Suppressor macrophage treated with lipopolysaccharide for 1 hour (primary cell): Measurements from ENCODE around the gene SBNO1.
"Not testable (repeated sequence)": the region's sequence is repeated elsewhere in the genome, so short reads cannot be mapped to it uniquely, and the experiment has no call there.

Source experiments
- DNase-seq, 3 donors: peaks; one replicate each; pipeline ENCODE4 v3.0.0-alpha.2; 2020 to 2022

Gene SBNO1

DNA sequence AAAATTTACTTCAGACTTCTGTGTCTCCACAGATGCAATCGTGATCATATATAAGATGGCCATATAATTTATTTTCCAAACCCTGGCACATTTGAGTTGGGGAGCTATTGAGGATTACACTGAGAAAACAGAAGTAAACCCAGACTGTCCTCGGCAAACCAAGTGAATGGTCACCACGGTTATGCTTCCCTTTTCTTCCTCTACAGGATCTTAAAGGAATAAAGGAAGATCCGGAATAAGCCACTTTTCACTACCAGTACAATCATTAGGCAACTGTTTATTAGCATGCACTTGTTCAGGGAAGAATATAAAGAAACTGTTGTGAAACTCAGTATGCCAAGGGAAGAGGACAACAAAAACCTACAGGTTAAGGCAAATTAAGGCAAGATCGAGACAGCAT is 27.6 kb downstream of the SBNO1 start:
- peak; percentile 41 to 44 (median 43) for DNase-seq

DNA sequence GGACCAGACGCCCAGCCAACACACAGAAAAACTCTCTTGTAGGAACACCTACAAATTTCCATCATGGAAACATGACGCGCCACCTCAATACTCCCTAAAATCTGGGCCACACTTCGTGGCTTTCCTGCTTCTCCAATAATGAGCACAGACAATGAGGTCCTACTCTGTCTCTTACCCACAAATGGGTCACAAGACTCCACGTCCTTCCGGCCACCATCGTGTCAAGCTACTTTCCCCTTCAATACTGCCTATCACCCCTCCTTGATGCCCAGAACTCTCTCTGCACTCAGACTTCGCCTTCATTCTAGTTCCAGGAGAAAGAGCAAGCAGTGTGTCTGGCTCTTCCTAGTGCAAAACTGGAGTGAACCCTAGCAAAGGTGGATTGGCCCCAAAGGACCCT is 28.1 kb downstream of the SBNO1 start:
- no peak for DNase-seq

DNA sequence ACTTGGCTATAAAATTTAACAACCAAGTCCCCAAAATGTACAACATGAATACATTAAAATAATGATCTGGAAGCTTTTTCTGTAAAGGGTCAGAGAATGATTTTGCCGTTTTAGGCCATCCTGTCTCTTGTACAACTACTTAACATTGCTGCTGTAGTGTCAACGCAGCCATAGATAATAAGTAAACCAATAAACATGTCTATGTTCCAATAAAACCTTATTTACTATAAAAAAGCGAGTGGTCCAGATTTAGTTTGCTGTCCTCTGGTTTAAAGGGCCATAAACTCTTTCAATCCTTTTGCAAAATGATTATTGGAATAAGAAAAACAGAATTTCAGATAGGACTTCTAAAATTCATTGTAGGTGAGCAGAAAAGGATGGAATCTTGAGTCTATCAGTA is 29.2 kb downstream of the SBNO1 start:
- DNase-seq = no peak

DNA sequence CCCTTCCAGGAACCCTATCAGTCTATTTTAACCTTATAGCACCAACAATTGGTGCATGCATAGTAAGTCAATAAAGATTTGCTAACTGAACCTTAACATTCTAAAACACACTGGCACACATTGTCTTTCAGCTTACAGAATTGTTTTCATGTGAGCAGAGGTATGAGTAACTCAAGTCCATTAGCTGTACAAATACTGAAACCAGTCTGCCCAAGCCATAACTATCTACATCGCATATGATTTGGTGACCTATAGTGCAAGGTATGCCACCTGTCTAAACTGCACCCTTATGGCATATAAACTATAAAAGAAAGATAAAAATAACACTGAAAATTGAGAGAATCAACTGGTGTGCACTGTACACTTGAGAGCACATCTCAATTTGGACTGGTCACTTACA is 34.8 kb downstream of the SBNO1 start:
- no peak for DNase-seq

DNA sequence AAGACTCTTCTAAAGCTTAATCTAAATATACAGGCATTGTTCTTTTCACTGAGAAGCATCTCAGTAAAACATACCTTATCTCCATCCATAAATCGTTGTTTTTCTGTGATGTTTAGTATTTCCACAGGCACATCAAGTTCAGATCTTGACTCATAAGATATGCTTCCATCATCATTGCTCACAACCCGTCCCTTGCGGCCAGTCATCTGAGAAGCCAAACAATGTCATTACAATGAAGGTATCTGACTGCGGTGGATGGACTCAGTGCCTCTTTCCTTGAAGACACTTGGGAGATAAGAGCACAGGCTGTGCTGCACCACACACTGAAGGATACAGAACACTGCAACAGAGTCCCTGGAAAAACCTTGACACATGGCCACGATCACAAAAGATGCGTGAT is 44.8 kb downstream of the SBNO1 start:
- DNase-seq = no peak

DNA sequence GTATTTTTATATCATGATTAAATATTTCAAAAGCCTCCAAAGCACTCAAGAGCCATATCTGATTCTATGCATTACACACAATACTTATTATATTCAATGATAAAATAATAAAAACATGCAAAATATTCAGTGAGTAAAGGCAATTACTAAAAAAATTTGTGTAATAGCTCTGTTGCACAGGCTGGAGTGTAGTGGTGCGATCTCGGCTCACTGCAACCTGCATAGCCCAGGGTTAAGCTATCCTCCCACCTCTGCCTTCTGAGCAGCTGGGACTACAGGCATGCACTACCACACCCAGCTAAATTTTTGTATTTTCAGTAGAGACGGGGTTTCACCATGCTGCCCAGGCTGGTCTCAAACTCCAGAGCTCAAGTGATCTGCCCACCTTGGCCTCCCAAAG is 45.4 kb downstream of the SBNO1 start:
- DNase-seq = no peak

DNA sequence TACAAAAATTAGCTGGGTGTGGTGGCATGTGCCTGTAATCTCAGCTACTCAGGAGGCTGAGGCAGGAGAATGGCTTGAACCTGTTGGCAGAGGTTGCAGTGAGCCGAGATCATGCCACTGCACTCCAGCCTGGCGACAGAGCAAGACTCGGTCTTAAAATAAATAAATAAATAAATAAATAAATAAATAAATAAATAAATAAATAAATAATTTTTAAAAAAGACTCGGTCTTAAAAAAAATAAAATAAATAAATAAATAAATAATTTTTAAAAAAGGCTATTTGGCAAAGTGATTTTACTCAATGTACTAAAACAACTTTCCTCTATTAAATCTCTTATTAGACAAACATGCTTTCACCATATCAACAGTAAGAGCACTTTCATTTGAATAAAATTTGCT is 51.6 kb downstream of the SBNO1 start:
- not testable (repeated sequence) for DNase-seq

DNA sequence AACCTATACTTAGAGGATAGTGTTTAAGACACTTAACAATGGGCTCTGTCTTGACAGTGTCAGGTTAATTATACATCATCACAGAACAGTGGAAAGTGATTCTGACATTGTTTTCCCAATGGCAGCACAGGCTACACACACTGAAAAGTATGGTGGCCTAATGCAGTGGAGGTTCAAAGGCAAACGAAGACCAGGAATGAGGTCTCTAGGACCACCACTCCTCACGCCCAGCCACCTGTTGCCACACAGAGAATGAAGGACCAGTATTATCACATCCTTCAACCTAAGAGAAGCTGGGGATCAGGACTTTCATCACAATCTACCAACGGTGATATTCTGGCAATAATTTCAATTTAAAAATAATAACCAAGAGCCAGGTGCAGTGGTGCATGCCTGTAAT is 58.4 kb downstream of the SBNO1 start:
- DNase-seq = no peak

DNA sequence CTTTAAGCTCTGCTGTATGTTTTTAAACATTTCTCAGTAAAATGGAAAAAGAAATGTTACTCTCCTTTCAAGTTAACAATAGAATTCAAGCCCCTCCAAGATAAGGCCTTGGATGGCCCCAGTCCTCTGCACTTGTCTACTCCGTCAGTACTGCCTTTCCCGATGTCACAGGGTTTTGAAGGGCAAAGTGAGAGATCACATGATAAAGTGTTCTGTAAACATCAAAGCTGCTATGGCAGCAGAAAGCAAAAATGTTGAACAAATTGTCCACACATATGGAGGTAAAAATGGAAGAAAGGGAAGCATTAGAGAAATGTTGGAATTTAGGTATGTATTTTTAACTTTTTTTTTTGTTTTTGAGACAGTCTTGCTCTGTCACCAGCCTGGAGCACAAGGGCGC is 59.5 kb downstream of the SBNO1 start:
- DNase-seq = no peak

DNA sequence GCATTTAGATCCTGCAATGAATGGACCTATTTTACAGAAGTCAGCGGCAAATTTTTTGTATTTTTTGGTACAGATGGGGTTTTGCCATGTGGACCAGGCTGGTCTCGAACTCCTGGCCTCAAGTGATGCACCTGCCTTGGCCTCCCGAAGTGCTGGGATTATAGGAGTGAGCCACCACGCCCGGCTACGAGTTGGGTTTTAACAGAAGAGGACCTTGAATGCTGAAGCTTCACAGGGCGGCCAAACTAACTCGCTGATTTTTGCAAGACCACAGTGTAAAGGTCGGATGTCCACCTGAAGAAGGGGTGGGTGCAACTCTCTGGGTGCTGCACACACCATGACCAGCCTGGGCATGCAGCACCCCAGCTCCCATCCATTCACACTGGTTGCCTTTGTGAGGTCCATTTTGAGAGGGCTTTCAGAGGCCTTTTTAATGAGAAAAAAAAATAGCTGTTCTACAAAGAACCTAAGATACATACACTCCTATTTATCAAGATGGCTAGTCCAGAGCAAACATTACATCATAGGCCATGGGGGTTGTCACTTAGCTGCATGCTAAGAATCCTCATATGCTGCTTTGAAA is 71.4 kb downstream of the SBNO1 start:
- no peak for DNase-seq

DNA sequence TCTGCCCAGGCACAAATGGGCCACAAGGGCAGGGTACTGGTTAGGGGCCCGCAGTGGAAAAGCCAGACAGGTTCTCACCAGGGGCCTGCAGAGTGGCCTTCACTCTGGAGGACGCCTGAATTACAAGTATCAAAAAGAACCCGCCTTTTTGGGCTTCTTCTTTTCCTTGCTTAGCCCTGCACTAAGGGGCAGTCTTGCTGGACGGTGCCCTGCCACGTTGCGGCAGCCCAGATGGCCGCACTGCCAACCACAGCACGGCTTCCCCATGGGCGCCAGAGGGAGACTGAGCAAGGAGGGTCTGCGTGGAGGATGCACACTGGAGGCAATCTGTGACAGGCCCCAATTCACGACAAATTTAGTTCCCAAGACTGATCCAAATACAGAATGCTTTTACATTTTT is 74.7 kb downstream of the SBNO1 start:
- no peak for DNase-seq

DNA sequence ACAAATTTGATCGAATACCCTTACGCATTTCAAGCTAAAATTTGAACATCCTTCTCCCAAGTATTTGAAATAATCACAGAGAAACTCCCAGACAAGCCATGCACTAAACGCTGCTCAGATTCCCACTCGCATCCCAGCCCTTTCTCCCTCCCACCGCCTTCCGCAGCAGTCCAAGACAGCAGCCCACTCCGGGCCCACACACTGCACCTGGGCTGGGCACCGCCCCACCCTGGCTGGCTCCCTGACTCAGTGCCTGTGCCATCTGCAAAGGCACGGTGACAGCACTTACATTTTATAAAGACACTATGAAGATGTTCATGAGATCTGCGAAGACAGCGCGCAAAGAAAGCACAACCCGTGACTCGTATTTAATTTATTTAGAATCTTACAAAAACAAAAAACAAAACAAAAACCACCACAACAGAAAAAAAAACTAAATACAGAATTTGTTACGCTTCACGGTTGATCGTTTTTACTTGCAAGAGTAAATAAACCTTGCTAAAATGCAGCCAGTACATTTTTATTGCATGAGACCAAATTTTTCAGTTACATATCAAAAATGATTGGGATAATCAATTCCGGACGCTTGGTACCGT is 75.8 kb downstream of the SBNO1 start:
- no peak for DNase-seq

DNA sequence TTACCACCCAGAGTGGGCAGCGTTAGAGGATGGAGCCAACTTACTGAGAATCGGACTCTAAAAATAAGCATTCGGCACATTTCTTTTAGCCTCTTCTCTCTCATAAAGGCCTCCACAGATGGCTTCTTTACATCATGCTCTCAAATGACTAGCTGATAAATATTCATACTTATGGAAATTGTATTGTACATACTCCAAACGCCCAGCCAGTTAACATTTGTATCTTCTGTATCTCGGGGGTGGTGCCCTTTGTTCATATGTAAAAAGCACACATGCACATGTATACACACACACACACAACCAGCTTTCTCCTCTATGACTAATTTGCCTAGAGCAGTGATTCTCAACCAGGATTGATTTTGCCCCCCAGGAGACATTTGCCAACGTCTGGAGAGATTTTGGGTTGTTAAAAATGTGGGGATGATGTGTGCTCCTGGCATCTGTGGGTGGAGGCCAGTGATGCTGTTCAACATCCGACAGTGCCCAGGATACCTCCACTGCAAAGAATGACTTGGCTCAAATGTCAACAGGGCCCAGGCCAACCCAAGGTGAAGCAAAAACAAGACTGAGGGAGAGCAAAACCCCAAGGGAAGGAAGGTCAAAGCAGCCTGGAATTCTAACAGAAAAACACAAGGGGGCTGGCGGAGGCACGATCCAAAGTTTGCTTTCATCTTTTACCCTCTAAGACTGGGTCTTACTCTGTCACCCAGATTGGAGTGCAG is 77.8 kb downstream of the SBNO1 start:
- DNase-seq = no peak

DNA sequence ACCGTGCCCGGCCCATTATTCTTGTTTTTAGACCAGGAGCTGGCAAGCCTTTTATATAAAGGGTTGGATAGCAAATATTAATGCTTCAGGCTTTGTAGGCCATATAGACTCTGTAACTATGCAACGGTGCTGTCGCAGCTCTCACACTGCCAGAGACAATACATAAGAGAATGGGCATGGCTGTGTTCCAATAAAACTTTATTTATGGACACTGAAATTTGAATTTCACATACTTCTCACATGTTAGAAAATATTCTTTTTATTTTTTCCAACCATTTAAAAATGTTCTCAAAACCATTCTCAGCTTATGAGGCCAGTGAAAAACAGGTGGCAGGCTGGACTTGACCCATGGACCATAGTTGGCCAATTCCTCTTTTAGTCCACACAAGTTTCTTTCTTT is 80.0 kb downstream of the SBNO1 start:
- DNase-seq = no peak

DNA sequence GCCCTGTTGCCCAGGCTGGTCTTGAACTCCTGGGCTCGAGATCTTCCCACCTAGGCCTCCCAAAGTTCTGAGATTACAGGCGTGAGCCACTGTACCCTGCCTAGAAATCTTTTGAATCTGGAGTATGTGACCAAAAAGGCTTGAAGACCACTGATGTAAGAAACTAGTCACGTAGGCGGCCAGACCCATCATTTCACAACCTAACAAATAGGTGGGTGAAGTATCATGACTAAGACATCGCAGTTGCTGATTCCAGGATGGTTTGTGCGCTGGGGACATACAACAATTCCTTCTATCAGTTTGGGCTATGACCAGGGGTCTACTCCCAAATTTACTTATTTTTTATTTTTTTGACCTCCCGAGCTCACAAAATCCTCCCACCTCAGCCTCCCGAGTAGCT is 81.2 kb downstream of the SBNO1 start:
- DNase-seq = peak in 2 of 3 donors; percentile 12 to 15

DNA sequence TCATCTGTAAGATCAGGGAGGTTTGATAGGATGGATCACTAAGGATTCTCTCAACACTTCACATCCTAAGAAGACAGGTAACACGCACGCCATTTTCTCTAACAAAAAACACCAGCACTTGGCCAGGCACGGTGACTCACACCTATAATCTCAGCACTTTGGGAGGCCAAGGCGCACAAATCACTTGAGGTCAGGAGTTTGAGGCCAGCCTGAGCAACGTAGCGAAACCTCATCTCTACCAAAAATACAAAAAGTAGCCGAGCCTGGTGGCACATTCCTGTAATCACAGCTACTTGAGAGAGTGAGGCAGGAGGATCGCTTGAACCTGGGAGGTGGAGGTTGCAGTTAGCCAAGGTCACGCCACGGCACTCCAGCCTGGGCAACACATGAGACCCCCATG is 82.5 kb downstream of the SBNO1 start:
- DNase-seq = no peak

DNA sequence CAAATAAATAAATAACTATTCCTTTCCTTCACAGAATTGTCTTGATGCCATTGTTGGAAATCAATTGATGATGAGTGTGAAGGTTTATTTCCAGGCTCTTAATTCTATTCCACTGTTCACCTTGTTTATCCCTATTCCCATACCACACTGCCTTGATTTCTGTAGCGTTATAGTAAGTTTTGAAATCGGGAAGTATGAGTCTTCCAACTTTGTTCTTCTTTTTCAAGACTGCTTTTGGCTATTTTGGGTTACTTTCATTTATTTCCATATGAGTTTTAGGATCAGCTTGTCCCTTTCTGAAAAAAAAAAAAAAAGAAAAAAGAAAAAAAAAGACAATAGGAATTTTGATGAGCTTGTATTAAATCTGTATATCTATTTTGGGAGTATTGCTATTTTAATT is 83.7 kb downstream of the SBNO1 start:
- peak; percentile 13 to 60 (median 55) for DNase-seq

DNA sequence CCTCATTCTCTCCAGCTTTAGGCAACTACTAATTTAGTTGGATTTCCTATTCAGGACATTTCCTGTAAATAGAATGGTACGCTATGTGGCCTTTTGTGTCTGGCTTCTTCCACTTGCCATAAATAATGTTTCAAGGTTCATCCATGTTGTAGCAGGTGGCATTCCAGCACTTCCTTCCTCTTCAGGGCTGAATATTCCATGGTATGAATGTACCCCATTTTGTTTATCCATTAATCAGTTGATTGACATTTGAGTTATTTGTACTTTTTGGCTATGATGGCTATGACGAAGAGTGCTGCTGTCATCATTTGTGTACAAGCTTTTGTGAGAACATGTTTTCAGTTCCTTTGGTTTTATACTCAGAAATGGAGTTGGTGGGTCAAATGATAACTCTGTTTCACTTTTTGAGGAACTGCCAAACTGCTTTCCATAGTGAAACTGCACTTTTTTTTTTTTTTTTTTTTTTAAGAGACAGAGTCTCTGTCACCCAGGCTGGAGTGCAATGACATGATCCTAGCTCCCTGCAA is 86.5 kb downstream of the SBNO1 start:
- peak; percentile 66 to 90 (median 84) for DNase-seq

DNA sequence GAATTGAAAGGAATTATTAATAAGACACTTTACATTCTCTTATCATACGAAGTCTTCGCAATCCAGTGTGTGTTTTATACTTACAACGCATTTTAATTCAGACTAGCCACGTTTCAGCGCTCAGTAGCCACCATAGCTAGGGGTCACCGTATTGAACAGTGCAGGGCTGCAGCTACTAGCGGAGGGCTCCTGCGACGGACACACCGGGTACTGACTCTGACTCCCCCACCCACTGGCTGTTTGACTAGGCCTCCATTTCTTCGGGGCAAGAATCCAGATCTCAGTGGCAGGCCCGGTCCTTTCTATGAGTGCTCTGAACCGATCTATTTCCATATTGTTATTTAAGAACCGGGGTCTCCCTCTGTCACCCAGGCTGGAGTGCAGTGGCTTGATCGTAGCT is 91.5 kb downstream of the SBNO1 start:
- DNase-seq = no peak

DNA sequence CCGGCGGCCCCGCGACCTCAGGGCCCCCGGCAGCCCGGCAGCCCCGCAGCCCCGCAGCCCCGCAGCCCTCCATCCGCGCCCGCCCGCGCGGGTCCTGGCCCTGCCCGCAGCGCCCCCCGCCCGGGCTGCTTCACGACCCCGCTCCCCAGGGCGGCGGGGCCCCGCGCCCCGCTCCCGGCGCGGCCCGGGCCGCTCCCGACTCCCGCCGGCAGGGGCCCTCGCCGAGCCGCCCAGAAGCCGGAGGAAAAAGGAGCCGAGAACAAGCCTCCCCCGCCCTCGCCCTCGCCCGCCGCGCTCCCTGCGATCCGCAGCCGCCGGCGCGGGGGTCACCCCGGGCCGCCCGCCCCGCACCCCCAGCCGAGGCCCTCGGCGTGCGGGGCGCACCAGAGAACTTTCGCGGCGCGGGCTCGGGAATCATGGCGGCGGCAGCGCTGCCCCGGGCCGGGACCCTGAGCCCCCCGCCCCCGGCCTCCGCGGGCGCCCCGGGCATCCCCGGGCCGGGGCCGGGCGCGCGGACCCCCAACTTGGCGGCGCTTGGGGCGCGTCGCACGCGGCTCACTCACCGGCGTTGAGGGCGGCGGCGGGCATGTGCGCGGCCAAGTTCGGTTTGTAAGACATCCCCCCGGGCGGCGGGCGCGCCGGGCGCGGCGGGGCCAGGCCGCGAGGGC is 93.5 kb downstream of the SBNO1 start:
- DNase-seq = peak; percentile 81 to 93 (median 87)

DNA sequence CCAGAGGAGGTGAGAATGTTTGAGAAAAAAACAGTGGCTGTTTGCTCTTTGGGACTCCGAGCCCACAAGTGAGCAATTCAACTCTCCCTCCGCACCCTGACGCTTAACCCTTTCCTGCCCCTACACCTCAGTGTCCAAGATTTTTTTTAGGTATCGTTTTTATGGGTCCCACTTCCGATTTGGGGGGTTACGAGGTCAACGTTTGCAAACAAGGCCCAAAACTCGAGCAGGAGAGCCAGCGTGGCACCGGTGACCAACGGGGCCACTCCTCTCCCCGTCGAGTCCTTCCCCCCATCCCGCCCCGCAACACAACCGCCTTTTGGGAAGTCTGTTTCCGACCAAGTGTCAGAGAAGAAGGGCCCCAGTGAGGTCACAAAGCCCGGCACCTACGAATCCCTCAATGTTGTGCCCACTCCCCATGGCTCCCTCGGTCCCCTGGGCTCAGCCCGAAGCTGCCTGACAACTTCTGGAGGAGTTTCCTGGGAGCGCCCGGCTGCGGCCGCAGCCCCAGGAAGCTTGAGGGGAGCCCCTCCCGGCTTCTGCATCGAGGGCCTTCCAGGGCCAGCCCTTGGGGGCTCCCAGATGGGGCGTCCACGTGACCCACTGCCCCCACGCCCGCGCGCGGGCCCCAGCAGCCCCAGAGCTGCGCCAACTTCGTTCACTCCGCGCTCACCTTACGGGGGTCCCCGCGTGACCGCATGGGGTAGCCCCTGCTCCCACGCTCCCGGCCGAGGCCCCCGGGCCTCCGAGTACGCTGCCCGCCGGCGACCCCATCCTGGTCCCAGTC is 94.2 kb downstream of the SBNO1 start:
- peak; percentile 30 to 63 (median 40) for DNase-seq

DNA sequence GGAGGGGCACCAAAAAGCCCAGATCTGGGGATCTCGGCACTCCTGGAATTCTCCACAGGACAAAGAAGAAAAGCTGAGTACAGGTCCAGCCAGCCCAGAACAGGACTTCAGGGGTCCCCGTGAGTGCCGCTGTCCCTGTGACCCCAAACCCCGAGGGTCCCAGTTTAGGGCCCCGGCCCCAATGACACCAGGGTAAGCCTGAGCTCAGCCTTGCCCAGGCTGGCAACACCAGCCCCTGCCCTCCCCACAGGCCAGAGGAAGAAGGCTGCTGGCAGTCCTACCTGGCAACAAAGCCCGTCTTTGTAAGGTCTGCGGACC is 94.8 kb downstream of the SBNO1 start:
- no peak for DNase-seq

DNA sequence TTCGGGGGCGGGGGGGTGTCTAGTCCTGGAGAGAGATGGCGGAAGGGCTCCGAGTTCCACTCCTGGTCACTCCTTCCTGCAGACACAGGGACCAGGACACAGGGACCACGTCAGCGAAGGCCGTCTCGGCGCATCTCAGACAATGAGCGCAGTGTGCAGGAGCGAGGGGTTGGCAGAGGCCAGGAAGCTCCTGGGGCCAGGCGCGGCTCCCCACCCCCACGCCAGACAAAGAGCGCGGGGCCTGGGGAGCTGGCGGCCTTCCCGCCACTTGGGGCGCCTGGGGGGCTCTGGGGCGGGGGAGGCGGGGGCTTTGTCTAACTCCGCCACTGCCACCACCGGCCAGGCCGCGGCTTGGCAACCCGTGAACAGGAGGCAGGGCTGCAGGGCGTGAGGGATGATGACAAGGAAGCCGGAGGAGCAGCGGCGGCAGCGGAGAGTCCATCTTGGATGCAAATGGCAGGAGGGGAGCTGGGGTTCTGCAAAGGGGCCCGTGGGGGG is 95.2 kb downstream of the SBNO1 start:
- DNase-seq = peak; percentile 33 to 59 (median 42)
